K562 (cell line): ENCODE data around the gene SOWAHD. TPM values are rescaled to one million over a fixed set of nuclear protein-coding genes. Genes with fewer than 3 reads are reported as not detected.

ENCODE experiments used
- ATAC-seq: fragments of 200-7000 bp; cut with Tn5 transposase; 3 replicates; pipeline ENCODE4 v1.9.1; 2020; ENCODE audit warnings: moderate library complexity
- BruUV-seq: library from RNA; stranded (reverse); fragments of 400-500 nt; replicated peaks from 2 replicates; lab custom pipeline; 2021; lab: Mats Ljungman, UMichigan
- CTCF ChIA-PET: fragments of 300-600 bp; formaldehyde crosslinking; extraction: SDS; loops from one replicate; lab custom pipeline; 2021; ENCODE audit warnings: low intra/inter-chr PET ratio; lab: Yijun Ruan, JAX
- POLR2A ChIA-PET: fragments of 300-600, 350-650 bp; sonication (Branson Sonifier 250); formaldehyde crosslinking; extraction: SDS; loops from one replicate; lab custom pipeline; 2021; ENCODE audit warnings: antibody characterized with exemption, inconsistent platforms; lab: Yijun Ruan, JAX
- DNase-seq, 4 experiments: peaks; one replicate each; pipeline versions ENCODE4 v3.0.0 to v3.0.0-alpha.2; 2011 to 2018; ENCODE audit warnings: low spot score in 3 of 4, mixed read lengths in 3 of 4; ENCODE audit errors: extremely low read depth in 1 of 4
- FAIRE-seq: peaks from 2 replicates; lab custom pipeline; 2011; peaks lifted over from hg19 to GRCh38; lab: Jason Lieb, UNC
- H2AFZ ChIP-seq: 2 replicates; pipeline ENCODE4 v1.6.0; 2011; ENCODE audit warnings: low read depth, low read length, control low read depth, inconsistent platforms
- H3K27ac ChIP-seq: fragments of 200-600 bp; 3 replicates; pipeline ENCODE4 v1.8.0; 2011; ENCODE audit warnings: low read depth, mild to moderate bottlenecking, control low read depth, inconsistent platforms, low read length, moderate library complexity, mixed read lengths; ENCODE audit errors: extremely low read depth
- H3K27me3 ChIP-seq, 2 experiments: fragments of 300-600 bp in 1 of 2; 2 replicates in 1 of 2; 3 replicates in 1 of 2; pipeline versions ENCODE4 v1.6.0 to v1.8.0; 2011; ENCODE audit warnings: inconsistent platforms in 2 of 2, low read length in 2 of 2, mild to moderate bottlenecking in 1 of 2, mixed read lengths in 1 of 2, moderate library complexity in 1 of 2; ENCODE audit not compliant: control insufficient read depth in 2 of 2, insufficient read depth in 2 of 2
- H3K36me3 ChIP-seq: fragments of 300-600 bp; 3 replicates; pipeline ENCODE4 v1.8.0; 2011; ENCODE audit warnings: mild to moderate bottlenecking, low read length, inconsistent platforms; ENCODE audit not compliant: control insufficient read depth, insufficient read depth
- H3K4me1 ChIP-seq, 2 experiments: fragments of 200-600 bp in 1 of 2; replicated peaks in 1 of 2; 2 replicates in 1 of 2; 3 replicates in 1 of 2; pipeline versions ENCODE4 v1.5.1 to v1.8.0; 2011; ENCODE audit warnings: inconsistent platforms in 2 of 2, low read length in 2 of 2, mild to moderate bottlenecking in 1 of 2, mixed read lengths in 1 of 2, moderate library complexity in 1 of 2; ENCODE audit not compliant: control insufficient read depth in 2 of 2, insufficient read depth in 2 of 2
- H3K4me2 ChIP-seq: 2 replicates; pipeline ENCODE4 v1.6.1; 2011; ENCODE audit warnings: low read length, control low read depth, inconsistent platforms, mixed read lengths; ENCODE audit not compliant: insufficient read depth
- H3K4me3 ChIP-seq: fragments of 200-600 bp; sonication (generic), shearing (Covaris generic); 2 replicates; pipeline ENCODE4 v1.5.1; 2016; ENCODE audit warnings: control low read depth, inconsistent platforms
- H3K79me2 ChIP-seq: fragments of 200-600 bp; 3 replicates; pipeline ENCODE4 v1.8.0; 2011; ENCODE audit warnings: low read length, inconsistent platforms; ENCODE audit not compliant: control insufficient read depth, insufficient read depth
- H3K9ac ChIP-seq, 2 experiments: 2 replicates each; pipeline versions ENCODE4 v1.6.0 to v1.6.1; 2011; ENCODE audit warnings: low read depth in 2 of 2, low read length in 2 of 2, control low read depth in 1 of 2, inconsistent platforms in 1 of 2, mild to moderate bottlenecking in 1 of 2, mixed read lengths in 1 of 2; ENCODE audit not compliant: insufficient read depth in 1 of 2
- H3K9me1 ChIP-seq: one replicate; pipeline ENCODE4 v1.6.0; 2011; ENCODE audit warnings: inconsistent platforms, mild to moderate bottlenecking, low read length, moderate library complexity; ENCODE audit not compliant: control insufficient read depth, insufficient read depth
- H3K9me3 ChIP-seq: replicated peaks from 2 replicates; pipeline ENCODE4 v1.5.1; 2011; ENCODE audit warnings: low read depth, low read length, inconsistent platforms; ENCODE audit not compliant: control insufficient read depth, insufficient read depth
- H4K20me1 ChIP-seq: replicated peaks from 2 replicates; pipeline ENCODE4 v1.6.1; 2011; ENCODE audit warnings: low read length, inconsistent platforms, mixed read lengths; ENCODE audit not compliant: control insufficient read depth, insufficient read depth
- CHCHD3 ChIP-seq: fragments of 250-450 bp; sonication (Bioruptor Pico); IDR thresholded peaks from 2 replicates; pipeline ENCODE4 v2.1.2; 2022; ENCODE audit warnings: mild to moderate bottlenecking
- MAFF ChIP-seq: IDR thresholded peaks from 2 replicates; pipeline ENCODE4 v1.6.1; 2012; ENCODE audit warnings: low read length, improper control_type of control experiment
- PTTG1 ChIP-seq: fragments of 450-650 bp; IDR thresholded peaks from 2 replicates; pipeline ENCODE4 v1.6.1; 2016; ENCODE audit warnings: low read depth, mild to moderate bottlenecking, missing genetic modification characterization, missing compliant biosample characterization
- TSHZ1 ChIP-seq: fragments of 250-450 bp; sonication (Bioruptor Pico); IDR thresholded peaks from 2 replicates; pipeline ENCODE4 v1.4.0; 2020; ENCODE audit warnings: mild to moderate bottlenecking, moderate library complexity
- ZFP30 ChIP-seq: fragments of 250-450 bp; sonication (Bioruptor Pico); IDR thresholded peaks from 2 replicates; pipeline ENCODE4 v1.8.0; 2022; ENCODE audit warnings: moderate library complexity, mild to moderate bottlenecking, inconsistent platforms, borderline replicate concordance
- WGBS: fragments of 100-300 bp; shearing (Covaris generic); methylation state at CpG from one replicate; pipeline ENCODE4 v1.1.6; 2016; ENCODE audit warnings: low coverage, mixed read lengths; ENCODE audit not compliant: insufficient coverage; ENCODE audit errors: missing lambda C conversion rate; 5-methylcytosine and 5-hydroxymethylcytosine counted together
- in situ Hi-C: fragments of 300-500 bp; cut with MboI; formaldehyde crosslinking; loops from 4 replicates; pipeline ENCODE4 v1.15.0; 2018; ENCODE audit warnings: inconsistent platforms, mixed read lengths
- intact Hi-C: fragments of 100-400 bp; cut with micrococcal nuclease; formaldehyde crosslinking; loops from 2 replicates; pipeline ENCODE4 v1.14.2; 2022
- polyA plus RNA-seq, 8 experiments: library from polyadenylated mRNA; depleted of rRNA in 4 of 8; stranded (reverse) in 5 of 8; unstranded in 3 of 8; fragments of >200 nt; fragmentation: Nextera tagmentation in 2 of 8; fragmentation: Illumina TruSeq in 1 of 8; extraction: Ambion mirVana in 2 of 8; extraction: Trizol in 1 of 8; gene quantifications; 2 replicates each; pipeline versions ENCODE4 v1.2.1 to v1.2.3, GENCODE V29; 2011 to 2014; ENCODE audit warnings: inconsistent platforms in 1 of 8, missing spikeins in 1 of 8
- total RNA-seq, 7 experiments: library from RNA; depleted of rRNA in 6 of 7; stranded (reverse); fragments of >200 nt in 6 of 7; fragmentation: Illumina TruSeq in 2 of 7; extraction: Trizol in 2 of 7; gene quantifications; 2 replicates each; pipeline versions ENCODE4 v1.2.1 to v1.2.3, GENCODE V29; 2011 to 2021; ENCODE audit warnings: low replicate concordance in 1 of 7

The SOWAHD gene
- total and polyA plus RNA-seq, 9 of the 15 experiments (the other 6 are each of a cell fraction or from before 2014, with no cell fraction given), result 0.13 to 0.29 TPM; not detected in 7

- Histone ChIP-seq H3K4me1 (no peaks in the 10 kb centered on the region; a peak in 1 of 5 replicates), H2AFZ (no peak overlapping the region), H3K9me1 (no peaks in the 10 kb centered on the region), H3K27me3 (no peaks in the 10 kb centered on the region), H4K20me1 (no peaks in the 10 kb centered on the region), H3K9ac (no peak overlapping the region), H3K27ac (no peak overlapping the region), H3K4me2 (no peak overlapping the region), H3K4me3 (no peak overlapping the region), H3K36me3 (no peaks in the 10 kb centered on the region), H3K9me3 (no peaks in the 10 kb centered on the region), H3K79me2 (no peaks in the 10 kb centered on the region)
- ChIA-PET POLR2A (interaction anchor here (1.1 to 3.4 kb wide), 4 partner anchors 9 to 16 kb away, joined by 3 to 11 read pairs (median 8); partner anchors contain the start of gene RPL39), CTCF (no interaction called here)
- DNase-seq (no peak), ATAC-seq (no peak), FAIRE-seq (no peak)
- TF ChIP-seq CHCHD3, result no peak
- no peak for TF ChIP-seq PTTG1
- no peak for TF ChIP-seq TSHZ1
- TF ChIP-seq MAFF, result no peak
- no peak for TF ChIP-seq ZFP30 (CRISPR knock-in tag)
- 75% methylated on average over 14 of the region's 15 CpGs for WGBS
- in situ Hi-C loops, result no loop called here
- BruUV-seq, result no TSS peak
- intact Hi-C loops, result no loop called here
Measured at GRCh38 chrX:119775517-119776238, 17.3 kb downstream of the SOWAHD start.
